Activated naive CD4-positive, alpha-beta T cell treated with anti-CD3 and anti-CD28 coated beads, Interleukin-2, amount 50 U/mL, for 24 hours (primary cell): ENCODE measurements around the gene GRK1.
"Not testable (repeated sequence)": the region's sequence is repeated elsewhere in the genome, so short reads cannot be mapped to it uniquely, and the experiment has no call there.

Experiments used
- H3K27ac Mint-ChIP-seq: one replicate; pipeline ENCODE4 v1.8.0; 2021; ENCODE audit warnings: mild to moderate bottlenecking, mixed read lengths
- H3K27me3 Mint-ChIP-seq: one replicate; pipeline ENCODE4 v1.8.0; 2021; ENCODE audit warnings: mixed read lengths
- H3K36me3 Mint-ChIP-seq: one replicate; pipeline ENCODE4 v1.8.0; 2021; ENCODE audit warnings: mixed read lengths
- H3K4me1 Mint-ChIP-seq: one replicate; pipeline ENCODE4 v1.8.0; 2021; ENCODE audit warnings: mixed read lengths
- H3K4me3 Mint-ChIP-seq: one replicate; pipeline ENCODE4 v1.8.0; 2021; ENCODE audit warnings: mild to moderate bottlenecking, mixed read lengths
- H3K9me3 Mint-ChIP-seq: one replicate; pipeline ENCODE4 v1.8.0; 2021; ENCODE audit warnings: mixed read lengths

GRK1 gene

DNA sequence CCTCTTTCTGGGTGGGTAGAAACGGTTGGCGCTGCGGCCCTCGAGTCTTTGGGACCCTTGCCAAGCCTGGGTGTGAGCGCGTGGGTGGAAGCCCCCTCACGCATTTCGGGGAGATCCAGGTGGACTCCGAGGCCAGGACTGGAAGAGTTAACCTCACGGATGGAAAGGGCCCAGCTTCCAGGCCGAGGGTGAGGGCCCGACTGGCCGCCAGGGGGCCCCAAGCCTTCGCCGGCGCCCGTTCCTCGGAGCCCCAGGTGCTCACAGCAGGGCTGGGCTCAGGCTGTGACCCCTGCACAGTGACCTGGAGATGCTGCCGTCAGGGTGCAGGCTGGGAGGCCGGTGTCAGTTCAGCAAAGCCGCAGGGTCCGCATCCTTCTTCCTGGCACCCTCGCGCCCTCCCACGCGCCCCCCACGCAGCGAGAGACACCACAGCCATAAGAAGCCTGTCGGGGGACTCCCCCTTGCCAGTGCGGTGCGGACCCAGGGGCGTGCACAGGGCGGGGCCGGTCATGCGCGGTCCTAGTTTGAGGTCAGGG is 57.8 kb downstream of the GRK1 start:
- peak overlapping the region; percentile 76 for H3K4me3 Mint-ChIP-seq
- peaks cover 3% of the 10 kb centered on the region for H3K27me3 Mint-ChIP-seq
- peak overlapping the region; percentile 89 for H3K27ac Mint-ChIP-seq
- H3K9me3 Mint-ChIP-seq: no peaks in the 10 kb centered on the region
- peaks cover 13% of the 10 kb centered on the region for H3K4me1 Mint-ChIP-seq
- no peaks in the 10 kb centered on the region for H3K36me3 Mint-ChIP-seq

DNA sequence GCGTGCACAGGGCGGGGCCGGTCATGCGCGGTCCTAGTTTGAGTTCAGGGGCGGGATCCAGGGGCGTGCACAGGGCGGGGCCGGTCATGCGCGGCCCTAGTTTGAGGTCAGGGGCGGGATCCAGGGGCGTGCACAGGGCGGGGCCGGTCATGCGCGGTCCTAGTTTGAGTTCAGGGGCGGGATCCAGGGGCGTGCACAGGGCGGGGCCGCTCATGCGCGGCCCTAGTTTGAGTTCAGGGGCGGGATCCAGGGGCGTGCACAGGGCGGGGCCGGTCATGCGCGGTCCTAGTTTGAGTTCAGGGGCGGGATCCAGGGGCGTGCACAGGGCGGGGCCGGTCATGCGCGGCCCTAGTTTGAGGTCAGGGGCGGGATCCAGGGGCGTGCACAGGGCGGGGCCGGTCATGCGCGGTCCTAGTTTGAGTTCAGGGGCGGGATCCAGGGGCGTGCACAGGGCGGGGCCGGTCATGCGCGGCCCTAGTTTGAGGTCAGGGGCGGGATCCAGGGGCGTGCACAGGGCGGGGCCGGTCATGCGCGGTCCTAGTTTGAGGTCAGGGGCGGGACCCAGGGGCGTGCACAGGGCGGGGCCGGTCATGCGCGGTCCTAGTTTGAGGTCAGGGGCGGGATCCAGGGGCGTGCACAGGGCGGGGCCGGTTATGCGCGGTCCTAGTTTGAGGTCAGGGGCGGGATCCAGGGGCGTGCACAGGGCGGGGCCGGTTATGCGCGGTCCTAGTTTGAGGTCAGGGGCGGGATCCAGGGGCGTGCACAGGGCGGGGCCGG is 58.5 kb downstream of the GRK1 start:
- H3K9me3 Mint-ChIP-seq, H3K36me3 Mint-ChIP-seq, H3K27me3 Mint-ChIP-seq: not testable (repeated sequence)
- Mint-ChIP-seq H3K27ac (peak overlapping the region; percentile 89), H3K4me3 (peak overlapping the region; percentile 76), H3K4me1 (peaks cover 13% of the 10 kb centered on the region)

DNA sequence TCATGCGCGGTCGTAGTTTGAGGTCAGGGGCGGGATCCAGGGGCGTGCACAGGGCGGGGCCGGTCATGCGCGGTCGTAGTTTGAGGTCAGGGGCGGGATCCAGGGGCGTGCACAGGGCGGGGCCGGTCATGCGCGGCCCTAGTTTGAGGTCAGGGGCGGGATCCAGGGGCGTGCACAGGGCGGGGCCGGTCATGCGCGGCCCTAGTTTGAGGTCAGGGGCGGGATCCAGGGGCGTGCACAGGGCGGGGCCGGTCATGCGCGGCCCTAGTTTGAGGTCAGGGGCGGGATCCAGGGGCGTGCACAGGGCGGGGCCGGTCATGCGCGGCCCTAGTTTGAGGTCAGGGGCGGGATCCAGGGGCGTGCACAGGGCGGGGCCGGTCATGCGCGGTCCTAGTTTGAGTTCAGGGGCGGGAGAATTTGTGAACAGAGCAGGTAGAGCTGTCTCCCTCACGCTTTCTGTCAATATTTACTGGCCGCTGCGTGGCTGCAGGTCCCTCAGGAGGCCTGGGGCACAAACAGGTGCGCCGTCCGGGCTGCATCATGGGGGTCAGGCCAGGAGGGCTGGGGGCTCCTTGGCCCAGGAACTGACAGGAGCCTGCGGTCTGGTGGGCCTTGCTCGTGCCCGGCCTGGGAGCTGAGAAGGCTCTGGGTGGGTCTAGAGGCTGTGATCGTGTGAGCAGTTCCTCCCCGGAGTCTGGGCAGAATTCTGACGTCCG is 59.2 kb downstream of the GRK1 start:
- peaks cover 13% of the 10 kb centered on the region for H3K4me1 Mint-ChIP-seq
- peak overlapping the region; percentile 65 for H3K4me3 Mint-ChIP-seq
- H3K27me3 Mint-ChIP-seq, H3K9me3 Mint-ChIP-seq, H3K36me3 Mint-ChIP-seq: not testable (repeated sequence)
- peak overlapping the region; percentile 55 for H3K27ac Mint-ChIP-seq

DNA sequence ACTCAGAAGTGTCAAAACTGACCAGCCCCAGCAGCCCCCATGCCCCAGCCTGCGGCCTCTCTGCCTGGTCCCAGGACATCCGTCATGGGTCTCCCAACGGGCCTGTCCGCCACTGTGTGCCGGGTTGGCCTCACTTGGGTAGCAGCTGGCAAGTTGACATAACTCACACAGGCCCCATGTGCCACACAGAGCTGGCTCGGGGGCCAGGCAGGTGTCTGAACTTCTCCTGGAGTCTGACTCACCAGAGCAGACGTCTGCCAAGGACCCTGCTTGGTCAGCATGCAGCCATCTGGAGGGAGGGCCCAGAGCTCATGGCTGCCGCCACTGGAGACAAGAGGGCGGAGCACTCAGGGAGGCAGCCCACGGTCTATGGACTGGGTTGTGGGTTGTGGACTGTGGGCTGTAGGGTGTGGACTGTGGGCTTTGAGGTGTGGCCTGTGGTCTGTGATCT is 60.0 kb downstream of the GRK1 start:
- H3K27ac Mint-ChIP-seq: no peak overlapping the region
- no peaks in the 10 kb centered on the region for H3K9me3 Mint-ChIP-seq
- H3K4me1 Mint-ChIP-seq: peaks cover 13% of the 10 kb centered on the region
- peaks cover 9% of the 10 kb centered on the region for H3K27me3 Mint-ChIP-seq
- no peak overlapping the region for H3K4me3 Mint-ChIP-seq
- no peaks in the 10 kb centered on the region for H3K36me3 Mint-ChIP-seq

DNA sequence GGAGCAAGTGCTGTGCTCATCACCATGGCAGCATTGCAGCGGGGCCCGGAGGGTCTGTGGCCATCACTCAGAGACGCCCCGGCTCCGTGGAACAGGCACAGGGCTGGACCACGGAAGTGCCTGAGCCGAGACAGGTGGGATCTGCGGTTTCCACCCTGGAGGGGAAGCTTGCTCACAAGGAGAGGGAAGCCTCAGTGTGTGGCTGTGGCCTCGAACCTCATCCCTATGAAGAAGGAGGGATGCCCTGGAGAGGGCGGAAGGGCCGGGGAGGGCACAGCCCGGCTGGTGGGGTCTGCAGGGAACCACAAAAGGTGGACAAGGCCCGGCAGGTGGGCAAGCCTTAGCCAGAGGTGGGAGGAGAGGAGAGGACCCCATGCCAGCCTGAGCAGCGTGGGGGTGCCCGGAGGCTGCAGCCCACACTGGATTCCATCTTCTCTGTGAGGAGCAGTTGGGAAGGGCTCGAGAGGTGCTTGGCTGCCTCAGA is 61.6 kb downstream of the GRK1 start:
- no peak overlapping the region for H3K4me3 Mint-ChIP-seq

DNA sequence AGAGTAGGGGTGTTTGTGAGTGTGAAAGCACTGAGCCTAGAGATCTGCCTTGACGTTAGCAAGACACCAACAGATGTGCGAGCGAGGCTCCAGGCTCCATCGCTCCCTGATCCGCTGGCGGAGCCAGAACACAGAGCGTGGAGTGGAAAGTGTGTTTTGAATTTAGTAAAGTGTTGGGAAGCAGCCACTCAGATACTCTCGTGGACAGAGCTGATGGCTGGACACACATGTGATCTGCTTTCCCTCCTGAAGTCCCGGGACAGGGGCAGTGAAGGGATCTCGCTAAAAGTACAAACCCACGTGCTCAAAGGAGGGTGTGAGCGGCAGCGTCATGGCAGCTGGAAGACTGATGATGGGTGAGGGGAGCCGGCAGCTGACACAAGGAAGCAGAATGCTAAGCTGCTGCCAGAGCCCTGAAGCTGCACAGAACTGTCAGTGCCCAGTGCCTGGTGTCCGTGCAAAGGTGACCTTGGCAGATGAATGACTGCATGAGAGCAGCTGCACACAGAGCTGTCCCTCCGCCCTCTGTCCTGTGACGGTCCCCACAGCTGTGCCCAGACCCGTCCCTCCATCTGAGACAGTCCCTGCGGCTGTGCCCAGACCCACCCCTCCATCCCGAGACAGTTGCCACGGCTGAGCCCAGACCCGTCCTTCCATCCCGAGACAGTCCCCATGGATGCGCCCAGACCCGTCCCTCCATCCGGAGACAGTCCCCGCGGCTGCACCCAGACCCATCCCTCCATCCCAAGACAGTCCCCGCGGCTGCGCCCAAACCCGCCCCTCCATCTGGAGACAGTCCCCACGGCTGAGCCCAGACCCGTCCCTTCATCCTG is 62.4 kb downstream of the GRK1 start:
- Mint-ChIP-seq H3K4me1 (peaks cover 4% of the 10 kb centered on the region), H3K27me3 (peaks cover 9% of the 10 kb centered on the region), H3K9me3 (no peaks in the 10 kb centered on the region), H3K4me3 (no peak overlapping the region), H3K36me3 (no peaks in the 10 kb centered on the region), H3K27ac (no peak overlapping the region)

More for the DNA sequence above, 61.6 kb downstream of the GRK1 start:
- H3K4me1 Mint-ChIP-seq: peaks cover 9% of the 10 kb centered on the region
- H3K27ac Mint-ChIP-seq: no peak overlapping the region
- peaks cover 9% of the 10 kb centered on the region for H3K27me3 Mint-ChIP-seq
- H3K36me3 Mint-ChIP-seq: no peaks in the 10 kb centered on the region
- H3K9me3 Mint-ChIP-seq: no peaks in the 10 kb centered on the region

DNA sequence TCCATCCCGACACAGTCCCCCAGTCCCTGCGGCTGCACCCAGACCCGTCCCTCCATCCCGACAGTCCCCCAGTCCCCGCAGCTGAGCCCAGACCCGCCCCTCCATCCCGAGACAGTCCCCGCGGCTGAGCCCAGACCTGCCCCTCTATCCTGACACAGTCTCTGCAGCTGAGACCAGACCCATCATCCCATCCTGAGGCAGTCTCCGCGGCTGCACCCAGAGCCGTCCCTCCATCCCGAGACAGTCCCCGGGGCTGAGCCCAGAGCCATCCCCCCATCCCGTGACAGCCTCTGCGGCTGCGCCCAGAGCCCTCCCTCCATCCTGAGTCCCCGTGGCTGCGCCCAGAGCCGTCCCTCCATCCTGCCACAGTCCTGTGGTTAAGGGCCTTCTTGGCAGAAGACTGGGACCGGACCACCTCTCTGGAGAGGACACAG is 63.3 kb downstream of the GRK1 start:
- no peak overlapping the region for H3K27ac Mint-ChIP-seq
- peaks cover 9% of the 10 kb centered on the region for H3K27me3 Mint-ChIP-seq
- H3K9me3 Mint-ChIP-seq: no peaks in the 10 kb centered on the region
- no peaks in the 10 kb centered on the region for H3K36me3 Mint-ChIP-seq
- no peak overlapping the region for H3K4me3 Mint-ChIP-seq
- no peaks in the 10 kb centered on the region for H3K4me1 Mint-ChIP-seq

DNA sequence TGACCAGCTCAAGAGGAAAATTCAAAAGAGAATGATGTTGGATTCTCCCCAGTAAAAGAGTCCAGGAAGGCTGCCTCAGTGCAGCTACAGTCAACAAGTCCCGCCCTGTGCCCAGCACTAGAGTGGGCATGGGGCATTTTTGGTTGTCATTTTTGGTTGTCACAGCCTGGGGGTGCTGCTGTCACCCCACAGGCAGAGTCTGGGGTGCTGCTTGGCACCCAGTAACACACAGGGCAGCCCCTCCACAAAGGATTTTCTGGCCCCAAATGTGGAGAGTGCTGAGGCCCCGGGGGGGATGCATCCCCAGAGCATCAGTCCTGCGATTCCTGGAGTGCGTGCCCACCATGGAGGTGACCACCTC is 63.8 kb downstream of the GRK1 start:
- H3K4me1 Mint-ChIP-seq: no peaks in the 10 kb centered on the region
- H3K4me3 Mint-ChIP-seq: no peak overlapping the region
- no peak overlapping the region for H3K27ac Mint-ChIP-seq
- H3K36me3 Mint-ChIP-seq: no peaks in the 10 kb centered on the region
- no peaks in the 10 kb centered on the region for H3K9me3 Mint-ChIP-seq
- H3K27me3 Mint-ChIP-seq: peaks cover 9% of the 10 kb centered on the region

DNA sequence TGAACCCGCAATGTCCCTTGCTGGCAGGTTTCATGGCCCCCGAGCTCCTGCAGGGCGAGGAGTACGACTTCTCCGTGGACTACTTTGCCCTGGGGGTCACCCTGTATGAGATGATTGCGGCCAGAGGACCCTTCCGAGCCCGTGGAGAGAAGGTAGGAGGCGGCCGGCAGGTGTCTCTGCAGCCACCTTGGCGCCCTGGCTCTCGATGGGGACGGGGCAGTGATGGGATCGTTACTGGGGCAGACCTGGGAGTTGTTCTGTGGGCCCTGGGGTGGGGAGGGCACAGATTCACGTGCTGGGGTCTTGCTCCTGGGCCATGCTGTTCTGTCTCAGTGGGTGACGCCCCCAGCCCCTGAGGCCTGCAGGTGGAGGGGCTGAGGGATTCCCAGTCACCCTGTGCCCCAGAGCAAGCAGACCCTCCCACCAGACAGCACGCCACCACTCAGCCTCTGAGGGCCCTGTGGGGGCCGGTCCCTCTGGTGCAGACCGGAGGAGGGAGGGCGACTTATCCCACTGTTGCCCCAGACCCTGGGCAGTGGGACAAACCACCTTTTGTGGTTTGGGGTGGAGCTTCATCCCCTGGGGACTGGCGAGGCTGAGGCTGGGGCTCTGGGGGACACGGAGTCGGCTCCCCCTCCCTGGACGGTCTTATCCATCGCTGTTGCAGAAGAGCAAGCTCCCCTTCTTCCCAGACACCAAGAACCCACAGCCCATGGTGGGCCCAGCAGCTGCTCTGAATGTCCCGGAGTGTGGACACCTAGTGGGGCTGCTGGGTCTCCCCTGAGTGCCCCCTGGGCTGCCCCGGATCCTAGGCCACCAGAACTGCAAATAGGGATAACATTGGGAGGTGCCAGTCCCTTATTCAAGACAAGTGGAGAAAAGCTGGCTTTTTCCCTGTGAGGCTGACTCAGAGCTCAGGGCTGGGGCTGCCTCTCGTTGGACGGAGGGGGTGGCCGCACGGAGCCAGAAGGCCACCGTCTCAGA is 64.5 kb downstream of the GRK1 start:
- no peaks in the 10 kb centered on the region for H3K36me3 Mint-ChIP-seq
- peaks cover 9% of the 10 kb centered on the region for H3K27me3 Mint-ChIP-seq
- no peak overlapping the region for H3K4me3 Mint-ChIP-seq
- H3K27ac Mint-ChIP-seq: no peak overlapping the region
- no peaks in the 10 kb centered on the region for H3K9me3 Mint-ChIP-seq
- H3K4me1 Mint-ChIP-seq: no peaks in the 10 kb centered on the region

DNA sequence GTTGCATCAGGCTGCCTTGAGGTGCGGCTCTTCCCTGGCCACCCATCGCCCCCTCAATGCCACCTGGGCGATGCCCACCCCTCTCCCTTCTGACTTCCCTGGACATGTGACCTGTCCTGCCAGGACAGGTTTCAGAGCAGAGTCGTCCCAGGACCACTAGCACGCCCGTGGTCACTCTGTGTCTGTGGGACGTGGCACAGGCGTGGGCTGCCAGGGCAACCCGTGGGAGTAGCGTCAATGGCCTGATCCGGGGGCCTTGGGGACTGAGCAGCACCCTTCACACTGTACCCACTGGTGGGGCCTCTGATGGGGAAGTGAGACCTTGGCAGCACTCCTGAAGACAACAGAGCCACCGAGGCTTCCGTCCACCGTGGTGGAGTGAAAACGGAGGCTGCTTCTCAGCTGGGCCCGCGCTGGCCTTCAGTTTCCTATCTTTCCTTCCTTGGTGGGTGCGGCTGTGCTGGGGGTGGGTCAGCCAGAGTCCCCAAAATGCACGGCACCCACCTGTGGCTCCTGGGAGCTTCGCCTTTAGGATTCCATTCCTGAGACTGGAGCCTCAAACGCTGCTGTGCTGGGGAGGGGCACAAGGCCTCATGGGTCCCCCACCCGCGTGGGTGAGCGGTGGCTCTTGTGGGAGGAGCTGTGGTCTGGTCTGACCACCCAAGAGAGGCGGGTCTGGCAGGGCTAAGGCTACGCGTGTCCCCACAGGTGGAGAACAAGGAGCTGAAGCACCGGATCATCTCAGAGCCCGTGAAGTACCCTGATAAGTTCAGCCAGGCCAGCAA is 65.3 kb downstream of the GRK1 start:
- Mint-ChIP-seq H3K27me3 (peaks cover 9% of the 10 kb centered on the region), H3K9me3 (no peaks in the 10 kb centered on the region), H3K27ac (no peak overlapping the region), H3K36me3 (no peaks in the 10 kb centered on the region), H3K4me3 (no peak overlapping the region), H3K4me1 (no peaks in the 10 kb centered on the region)

DNA sequence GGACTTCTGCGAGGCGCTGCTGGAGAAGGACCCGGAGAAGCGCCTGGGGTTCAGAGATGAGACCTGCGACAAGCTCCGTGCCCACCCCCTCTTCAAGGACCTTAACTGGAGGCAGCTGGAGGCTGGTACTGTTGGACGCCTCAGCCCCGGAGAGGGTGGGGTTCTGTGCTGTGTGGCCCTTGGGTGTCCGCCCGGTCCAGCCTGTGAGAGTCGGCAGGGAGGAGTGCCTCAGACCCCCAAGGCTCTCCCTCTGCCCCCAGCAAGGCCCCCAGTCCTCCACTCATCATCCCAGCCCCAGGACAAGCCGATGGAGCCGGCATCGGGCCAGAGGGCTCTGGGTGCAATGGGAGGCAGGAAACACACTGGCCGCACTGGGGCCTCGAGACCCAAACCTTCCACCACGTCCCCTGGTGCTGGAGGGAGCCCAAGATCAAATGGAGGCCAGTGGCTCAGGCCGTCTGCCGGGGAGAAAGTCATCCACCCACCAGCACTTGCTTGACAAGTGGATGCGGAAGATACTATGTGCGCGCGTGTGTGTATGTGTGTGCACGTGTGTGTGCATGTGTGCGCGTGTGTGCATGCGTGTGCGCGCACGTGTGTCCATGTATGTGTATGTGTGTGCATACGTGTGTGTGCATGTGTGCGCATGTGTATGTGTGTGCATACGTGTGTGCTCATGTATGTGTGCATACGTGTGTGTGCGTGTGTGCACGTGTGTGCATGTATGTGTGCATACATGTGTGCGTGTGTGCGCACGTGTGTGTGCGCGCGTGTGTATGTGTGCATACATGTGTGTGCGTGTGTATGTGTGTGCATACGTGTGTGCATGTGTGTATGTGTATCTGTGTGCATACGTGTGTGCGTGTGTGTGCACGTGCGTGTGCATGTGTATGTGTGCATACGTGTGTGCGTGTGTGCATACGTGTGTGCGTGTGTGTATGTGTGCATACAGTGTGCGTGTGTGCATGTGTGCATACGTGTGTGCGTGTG is 66.2 kb downstream of the GRK1 start:
- Mint-ChIP-seq H3K9me3 (no peaks in the 10 kb centered on the region), H3K27me3 (peaks cover 9% of the 10 kb centered on the region), H3K4me3 (no peak overlapping the region), H3K36me3 (no peaks in the 10 kb centered on the region), H3K4me1 (no peaks in the 10 kb centered on the region), H3K27ac (no peak overlapping the region)

DNA sequence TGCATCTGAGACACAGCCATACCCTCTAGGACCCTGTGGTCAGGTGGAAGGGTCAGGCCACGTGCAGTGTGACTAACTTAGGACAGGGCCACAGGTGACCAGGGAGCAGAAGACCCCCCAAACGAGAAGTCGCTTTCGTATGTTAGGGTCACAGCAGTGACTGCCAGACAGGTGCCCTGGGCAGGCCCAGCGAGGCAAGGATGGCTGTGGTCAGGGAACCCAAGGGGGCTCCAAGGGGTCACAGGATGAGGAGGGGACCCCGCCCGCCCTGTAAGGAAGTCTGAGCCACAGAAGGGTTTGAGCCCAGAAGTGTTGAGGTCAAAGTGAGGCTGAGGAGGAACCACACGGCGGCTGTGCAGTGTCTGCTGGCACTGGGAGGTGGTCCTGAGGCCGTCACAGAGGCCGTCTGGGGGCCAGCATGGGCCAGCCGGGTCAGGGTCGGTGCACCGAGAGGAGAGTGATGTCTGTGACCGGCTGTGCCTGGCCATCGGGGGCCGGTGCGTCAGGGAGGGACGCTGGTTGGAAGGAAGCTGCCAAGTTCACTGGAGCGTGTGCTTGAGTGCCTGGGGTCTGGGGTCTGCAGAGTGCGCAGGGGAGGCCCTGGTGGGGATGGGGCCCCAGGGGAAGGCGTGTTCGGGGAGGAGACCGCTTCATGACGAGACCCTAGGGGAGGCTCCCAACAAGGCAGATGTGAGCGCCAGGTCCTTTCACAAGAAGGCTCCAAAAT is 67.2 kb downstream of the GRK1 start:
- Mint-ChIP-seq H3K27ac (no peak overlapping the region), H3K27me3 (peaks cover 7% of the 10 kb centered on the region), H3K9me3 (no peaks in the 10 kb centered on the region), H3K36me3 (no peaks in the 10 kb centered on the region), H3K4me1 (no peaks in the 10 kb centered on the region), H3K4me3 (no peak overlapping the region)

DNA sequence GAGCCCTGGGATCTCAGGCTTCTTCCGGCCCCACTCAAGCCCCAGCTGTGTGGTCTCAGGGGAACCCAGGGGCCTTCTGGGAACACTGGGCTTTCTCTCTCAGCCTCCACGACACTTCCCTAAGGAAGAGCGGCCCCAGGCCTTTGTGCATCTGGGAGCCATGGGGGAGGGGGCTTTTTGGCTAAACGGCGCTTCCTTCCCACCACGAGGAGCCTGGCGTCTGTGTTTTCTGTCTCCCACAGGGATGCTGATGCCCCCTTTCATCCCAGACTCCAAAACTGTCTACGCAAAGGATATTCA is 67.8 kb downstream of the GRK1 start:
- no peaks in the 10 kb centered on the region for H3K9me3 Mint-ChIP-seq
- H3K4me1 Mint-ChIP-seq: no peaks in the 10 kb centered on the region
- no peaks in the 10 kb centered on the region for H3K36me3 Mint-ChIP-seq
- no peak overlapping the region for H3K27ac Mint-ChIP-seq
- H3K4me3 Mint-ChIP-seq: no peak overlapping the region
- peaks cover 6% of the 10 kb centered on the region for H3K27me3 Mint-ChIP-seq
